Astrocyte (in vitro differentiated cells and primary cell): ENCODE measurements around the gene PHLPP2. TPM values are rescaled to one million over a fixed set of nuclear protein-coding genes. Genes with fewer than 3 reads are reported as not detected.

ENCODE experiments used
- DNase-seq: peaks from one replicate; pipeline ENCODE4 v3.0.0-alpha.2; 2010; ENCODE audit warnings: low read depth
- FAIRE-seq: peaks from 2 replicates; lab custom pipeline; 2011; peaks lifted over from hg19 to GRCh38; lab: Jason Lieb, UNC
- H2AFZ ChIP-seq: 2 replicates; pipeline ENCODE4 v1.6.0; 2012; ENCODE audit warnings: low read depth, low read length, inconsistent platforms
- H3K27ac ChIP-seq: 2 replicates; pipeline ENCODE4 v1.5.1; 2011; ENCODE audit warnings: low read depth, low read length, inconsistent platforms
- H3K27me3 ChIP-seq: 2 replicates; pipeline ENCODE4 v1.6.0; 2011; ENCODE audit warnings: low read length, inconsistent platforms; ENCODE audit not compliant: insufficient read depth
- H3K36me3 ChIP-seq: 2 replicates; pipeline ENCODE4 v1.5.1; 2011; ENCODE audit warnings: low read length, inconsistent platforms; ENCODE audit not compliant: insufficient read depth
- H3K4me1 ChIP-seq: 2 replicates; pipeline ENCODE4 v1.5.1; 2011; ENCODE audit warnings: low read length, inconsistent platforms; ENCODE audit not compliant: insufficient read depth
- H3K4me2 ChIP-seq: 2 replicates; pipeline ENCODE4 v1.6.0; 2012; ENCODE audit warnings: low read length, inconsistent platforms
- H3K4me3 ChIP-seq: 2 replicates; pipeline ENCODE4 v1.5.1; 2011; ENCODE audit warnings: low read depth, mild to moderate bottlenecking, low read length, inconsistent platforms; ENCODE audit not compliant: insufficient read depth
- H3K79me2 ChIP-seq: 2 replicates; pipeline ENCODE4 v1.6.0; 2012; ENCODE audit warnings: mild to moderate bottlenecking, low read length, inconsistent platforms; ENCODE audit not compliant: insufficient read depth
- H3K9ac ChIP-seq: 2 replicates; pipeline ENCODE4 v1.6.0; 2012; ENCODE audit warnings: mild to moderate bottlenecking, low read length, inconsistent platforms
- H3K9me3 ChIP-seq: 2 replicates; pipeline ENCODE4 v1.5.1; 2012; ENCODE audit warnings: low read depth, mild to moderate bottlenecking, low read length, inconsistent platforms; ENCODE audit not compliant: insufficient read depth
- H4K20me1 ChIP-seq: 2 replicates; pipeline ENCODE4 v1.6.0; 2012; ENCODE audit warnings: low read length, inconsistent platforms; ENCODE audit not compliant: insufficient read depth
- H3K27ac Mint-ChIP-seq: one replicate; pipeline ENCODE4 v1.8.0; 2021; ENCODE audit warnings: mild to moderate bottlenecking, mixed read lengths; ENCODE audit not compliant: unreplicated experiment
- H3K27me3 Mint-ChIP-seq: one replicate; pipeline ENCODE4 v1.8.0; 2021; ENCODE audit warnings: low read depth, mixed read lengths; ENCODE audit not compliant: unreplicated experiment
- H3K36me3 Mint-ChIP-seq: one replicate; pipeline ENCODE4 v1.8.0; 2021; ENCODE audit warnings: low read depth, mixed read lengths; ENCODE audit not compliant: unreplicated experiment
- H3K4me1 Mint-ChIP-seq: one replicate; pipeline ENCODE4 v1.8.0; 2021; ENCODE audit warnings: low read depth, mixed read lengths; ENCODE audit not compliant: unreplicated experiment
- H3K4me3 Mint-ChIP-seq: one replicate; pipeline ENCODE4 v1.8.0; 2021; ENCODE audit warnings: mild to moderate bottlenecking, moderate library complexity, mixed read lengths; ENCODE audit not compliant: unreplicated experiment
- H3K9me3 Mint-ChIP-seq: one replicate; pipeline ENCODE4 v1.8.0; 2021; ENCODE audit warnings: mild to moderate bottlenecking, mixed read lengths; ENCODE audit not compliant: unreplicated experiment
- CTCF ChIP-seq: IDR thresholded peaks from 2 replicates; pipeline ENCODE4 v1.5.1; 2011; ENCODE audit warnings: low read depth, mild to moderate bottlenecking, inconsistent platforms, low read length, moderate library complexity; ENCODE audit not compliant: insufficient read depth
- EZH2 ChIP-seq: IDR thresholded peaks from 2 replicates; pipeline ENCODE4 v1.6.1; 2012; ENCODE audit warnings: mild to moderate bottlenecking, low read length, inconsistent platforms; ENCODE audit not compliant: insufficient read depth
- total RNA-seq: library from RNA; stranded (reverse); gene quantifications from 2 replicates; pipeline ENCODE4 v1.2.1, GENCODE V29; 2021

PHLPP2 gene
- total RNA-seq, 1 donor from 2014 or later, result 5.4 TPM

DNA sequence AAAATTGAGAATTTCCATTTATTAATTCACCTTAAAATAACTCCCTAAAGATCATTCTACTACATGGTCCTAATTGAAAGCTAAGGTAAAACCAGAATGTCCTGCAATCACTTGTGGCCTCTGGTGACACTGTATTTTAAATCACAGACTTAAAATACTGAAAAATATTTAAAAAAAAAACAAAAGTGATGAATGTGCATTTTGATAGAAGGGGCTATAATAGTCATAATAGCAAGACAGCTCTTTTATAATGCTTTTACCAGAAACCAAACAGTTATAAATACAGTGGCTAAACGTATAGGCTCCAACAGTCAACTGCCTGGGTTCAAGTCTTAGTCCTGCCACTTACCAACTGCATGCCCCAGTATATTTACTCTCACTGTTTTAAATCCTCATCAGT lies 21.2 kb downstream of the PHLPP2 start:
- Histone ChIP-seq H3K27me3 (no peaks in the 10 kb centered on the region), H3K9ac (no peak overlapping the region), H3K9me3 (no peaks in the 10 kb centered on the region), H3K79me2 (peaks cover 18% of the 10 kb centered on the region), H3K36me3 (peaks cover 5% of the 10 kb centered on the region), H3K4me1 (peaks cover 4% of the 10 kb centered on the region), H4K20me1 (no peaks in the 10 kb centered on the region), H3K4me3 (no peak overlapping the region), H2AFZ (no peak overlapping the region), H3K27ac (no peak overlapping the region), H3K4me2 (no peak overlapping the region)
- H3K9me3 Mint-ChIP-seq, result no peaks in the 10 kb centered on the region
- no peaks in the 10 kb centered on the region for H3K27me3 Mint-ChIP-seq
- H3K4me3 Mint-ChIP-seq, result no peak overlapping the region
- no peak for FAIRE-seq
- DNase-seq, result no peak
- no peak overlapping the region for H3K27ac Mint-ChIP-seq
- peaks cover 8% of the 10 kb centered on the region for H3K4me1 Mint-ChIP-seq
- peaks cover 6% of the 10 kb centered on the region for H3K36me3 Mint-ChIP-seq
- TF ChIP-seq EZH2 (no peak), CTCF (no peak)

GRCh38 chr16:71700831-71701230 lies 23.7 kb downstream of the PHLPP2 start:
- H3K36me3 Mint-ChIP-seq, result peaks cover 6% of the 10 kb centered on the region
- no peak for DNase-seq
- H2AFZ ChIP-seq, result no peak overlapping the region
- TF ChIP-seq CTCF, result no peak
- TF ChIP-seq EZH2, result no peak
- no peaks in the 10 kb centered on the region for H3K27me3 ChIP-seq
- H3K27ac ChIP-seq, result no peak overlapping the region
- no peak overlapping the region for H3K4me2 ChIP-seq
- FAIRE-seq, result no peak
- H3K9me3 ChIP-seq, result no peaks in the 10 kb centered on the region
- H3K4me1 ChIP-seq, result no peaks in the 10 kb centered on the region
- H3K36me3 ChIP-seq, result peaks cover 5% of the 10 kb centered on the region
- no peak overlapping the region for H3K27ac Mint-ChIP-seq
- H3K79me2 ChIP-seq, result peaks cover 10% of the 10 kb centered on the region
- no peak overlapping the region for H3K4me3 Mint-ChIP-seq
- H3K4me1 Mint-ChIP-seq, result no peaks in the 10 kb centered on the region
- H3K4me3 ChIP-seq, result no peak overlapping the region
- H3K9ac ChIP-seq, result no peak overlapping the region
- no peaks in the 10 kb centered on the region for H4K20me1 ChIP-seq
- H3K27me3 Mint-ChIP-seq, result no peaks in the 10 kb centered on the region
- H3K9me3 Mint-ChIP-seq, result no peaks in the 10 kb centered on the region

GRCh38 chr16:71698491-71698890 lies 26.0 kb downstream of the PHLPP2 start:
- Histone ChIP-seq H4K20me1 (peaks cover under 1% of the 10 kb centered on the region), H2AFZ (no peak overlapping the region), H3K4me1 (no peaks in the 10 kb centered on the region), H3K27me3 (no peaks in the 10 kb centered on the region), H3K36me3 (peaks cover 5% of the 10 kb centered on the region), H3K4me3 (no peak overlapping the region), H3K9me3 (no peaks in the 10 kb centered on the region), H3K79me2 (peaks cover 4% of the 10 kb centered on the region), H3K9ac (no peak overlapping the region), H3K27ac (no peak overlapping the region), H3K4me2 (no peak overlapping the region)
- Mint-ChIP-seq H3K9me3 (no peaks in the 10 kb centered on the region), H3K4me1 (no peaks in the 10 kb centered on the region), H3K4me3 (no peak overlapping the region), H3K27ac (no peak overlapping the region), H3K36me3 (peaks cover 6% of the 10 kb centered on the region), H3K27me3 (no peaks in the 10 kb centered on the region)
- no peak for DNase-seq
- no peak for TF ChIP-seq CTCF
- TF ChIP-seq EZH2, result no peak
- no peak for FAIRE-seq
